NCI-H82 (cell line): Measurements from ENCODE around the gene SRPK2.

Experiments
- DNase-seq: peaks from one replicate; lab custom pipeline; 2025; lab: John Stamatoyannopoulos, UW

SRPK2 gene

DNA sequence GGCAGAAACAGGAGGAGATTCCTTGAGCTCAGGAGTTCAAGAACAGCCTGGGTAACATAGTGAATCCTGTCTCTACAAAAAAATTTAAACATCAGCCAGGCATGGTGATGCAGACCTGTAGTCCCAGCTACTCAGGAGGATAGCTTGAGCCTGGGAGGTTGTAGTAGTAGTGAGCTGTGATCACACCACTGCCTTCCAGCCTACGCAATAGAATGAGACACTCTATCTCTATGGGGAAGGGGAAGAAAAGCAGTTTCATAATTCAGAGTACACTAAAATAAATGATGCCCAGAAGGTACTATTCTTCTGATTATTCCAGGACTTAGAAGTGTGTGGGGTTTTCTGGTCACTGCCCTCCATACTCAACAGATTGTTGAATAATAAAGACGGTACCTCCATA lies 197.4 kb downstream of the SRPK2 start:
- DNase-seq, result no peak

DNA sequence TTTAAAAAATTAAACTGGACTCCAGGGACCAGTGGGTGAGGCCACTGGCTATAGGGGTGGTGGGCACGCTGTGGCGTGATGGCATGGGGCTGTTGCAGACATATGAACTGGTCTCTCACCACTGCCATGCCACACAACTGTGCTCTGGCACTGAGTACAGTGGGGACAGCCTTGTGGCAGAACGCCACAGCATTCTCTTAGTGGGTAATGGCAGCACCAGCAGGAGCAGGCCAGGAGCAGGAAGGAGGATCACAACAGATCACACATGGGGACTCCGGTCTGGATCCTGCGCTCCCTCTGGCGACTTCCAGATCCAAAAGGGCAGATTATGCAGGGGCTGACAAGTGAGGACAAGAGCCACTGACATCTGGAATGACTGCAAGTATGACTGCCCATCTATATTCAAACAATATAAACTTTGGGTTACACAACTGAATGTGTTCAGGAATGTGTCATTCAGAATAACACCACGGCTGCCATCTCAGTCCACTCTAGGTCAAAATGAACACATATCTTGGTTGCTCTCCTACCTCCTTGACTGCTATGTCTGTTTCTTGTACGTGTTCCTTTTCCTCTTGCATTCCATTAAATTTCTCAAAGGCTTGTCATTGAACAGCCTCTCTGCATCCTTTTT lies 198.7 kb downstream of the SRPK2 start:
- DNase-seq, result no peak

DNA sequence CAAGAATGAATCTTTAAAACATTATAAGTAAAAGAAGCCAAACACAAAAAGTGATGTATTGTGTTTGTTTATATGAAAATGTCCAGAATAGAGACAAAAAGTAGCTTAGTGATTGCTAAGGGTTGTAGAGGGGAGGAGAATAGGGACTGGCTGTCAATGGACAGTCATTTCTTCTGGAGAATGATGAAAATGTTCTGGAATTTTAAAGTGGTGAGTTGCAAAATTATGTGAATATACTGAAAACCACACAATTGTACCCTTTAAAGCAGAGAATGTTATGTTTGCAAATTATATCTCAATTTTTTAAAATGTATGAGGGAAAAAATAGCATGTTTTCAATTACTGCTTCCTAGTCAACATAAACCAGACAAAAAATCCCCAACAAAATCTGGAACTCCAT lies 200.5 kb downstream of the SRPK2 start:
- DNase-seq, result no peak

DNA sequence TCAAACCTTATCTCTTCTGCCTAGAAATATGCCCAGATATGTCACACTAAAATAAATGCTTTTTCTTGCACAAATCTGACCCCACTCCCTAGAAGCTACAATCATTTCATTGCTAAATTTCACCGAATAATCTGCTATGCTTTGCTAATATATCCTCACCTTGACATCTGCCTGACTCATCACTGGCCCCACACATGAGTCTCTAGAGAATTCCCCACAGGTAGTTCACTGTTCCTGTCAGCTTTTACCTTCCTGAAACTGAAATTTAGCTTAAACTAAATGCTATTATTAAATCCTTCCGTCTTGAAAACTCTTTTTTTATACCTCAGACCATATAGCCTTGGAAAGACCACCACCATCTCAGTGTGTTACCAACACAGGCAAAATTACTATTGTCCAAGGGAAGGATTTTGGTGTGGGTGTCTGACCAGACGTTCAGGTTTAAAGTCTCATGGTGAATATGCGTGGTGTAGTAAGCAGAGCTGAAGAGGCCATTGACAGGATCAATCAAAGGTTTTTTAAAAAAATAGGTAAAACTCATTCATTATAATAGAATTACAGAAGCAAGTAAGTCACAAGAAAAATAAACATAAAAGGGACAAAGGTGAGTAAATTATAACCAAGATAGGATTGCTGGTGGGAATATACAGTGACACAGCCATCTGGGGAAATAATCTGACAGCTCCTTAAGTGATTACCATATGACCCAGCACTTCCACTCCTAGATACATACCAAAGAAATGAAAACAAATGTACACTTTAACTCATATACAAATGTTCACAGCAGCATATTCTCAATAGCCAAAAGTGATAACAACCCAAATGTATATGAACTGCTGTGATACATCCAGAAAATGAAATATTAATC lies 201.2 kb downstream of the SRPK2 start:
- peak; percentile 27 for DNase-seq

DNA sequence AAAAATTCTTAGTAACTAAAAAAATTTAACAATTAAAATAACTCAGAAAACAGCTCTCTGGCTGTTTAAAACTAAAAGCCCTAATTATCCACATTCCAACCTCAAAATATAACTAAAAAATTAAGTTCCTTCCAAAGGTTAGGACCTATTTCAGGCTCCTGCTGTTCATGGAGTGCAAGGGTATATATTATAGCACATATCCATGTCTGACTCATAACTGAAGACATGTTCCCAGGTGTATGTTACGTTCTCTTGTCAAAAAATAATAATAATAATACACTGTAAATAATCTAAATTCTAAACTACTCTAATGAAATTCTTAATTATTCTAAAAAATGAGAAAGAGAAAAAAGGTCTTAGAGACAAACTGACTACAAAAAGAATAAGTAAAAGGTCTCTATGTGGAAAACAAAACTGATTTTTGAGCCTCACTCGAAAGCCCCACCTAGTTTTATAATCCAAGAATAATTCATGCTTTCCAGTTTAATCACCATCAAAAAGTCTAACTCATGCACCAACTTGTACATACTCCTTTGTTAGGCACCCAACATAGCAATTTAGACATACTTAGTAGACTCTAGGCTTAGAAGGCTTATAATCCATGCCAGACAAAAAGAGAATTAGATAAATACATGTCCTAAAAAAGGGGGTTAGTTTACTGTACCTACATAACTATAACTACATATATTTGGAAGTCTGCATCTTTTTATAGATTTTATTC lies 203.3 kb downstream of the SRPK2 start:
- no peak for DNase-seq

DNA sequence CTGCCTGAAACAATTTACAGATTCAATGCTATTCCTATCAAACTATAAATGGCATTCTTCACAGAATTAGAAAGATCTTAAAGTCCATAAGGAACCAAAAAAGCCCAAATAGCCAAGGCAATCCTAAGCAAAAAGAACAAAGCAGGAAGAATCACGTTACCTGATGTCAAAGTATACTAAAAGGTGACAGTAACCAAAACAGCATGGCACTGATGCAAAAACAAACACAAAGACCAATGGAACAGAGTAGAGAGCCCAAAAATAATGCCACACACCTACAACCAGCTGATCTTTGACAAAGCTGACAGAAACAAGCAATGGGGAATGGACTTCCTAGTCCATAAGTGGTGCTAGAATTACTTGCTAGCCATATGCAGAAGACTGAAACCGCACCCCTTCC lies 208.7 kb downstream of the SRPK2 start:
- DNase-seq, result no peak

DNA sequence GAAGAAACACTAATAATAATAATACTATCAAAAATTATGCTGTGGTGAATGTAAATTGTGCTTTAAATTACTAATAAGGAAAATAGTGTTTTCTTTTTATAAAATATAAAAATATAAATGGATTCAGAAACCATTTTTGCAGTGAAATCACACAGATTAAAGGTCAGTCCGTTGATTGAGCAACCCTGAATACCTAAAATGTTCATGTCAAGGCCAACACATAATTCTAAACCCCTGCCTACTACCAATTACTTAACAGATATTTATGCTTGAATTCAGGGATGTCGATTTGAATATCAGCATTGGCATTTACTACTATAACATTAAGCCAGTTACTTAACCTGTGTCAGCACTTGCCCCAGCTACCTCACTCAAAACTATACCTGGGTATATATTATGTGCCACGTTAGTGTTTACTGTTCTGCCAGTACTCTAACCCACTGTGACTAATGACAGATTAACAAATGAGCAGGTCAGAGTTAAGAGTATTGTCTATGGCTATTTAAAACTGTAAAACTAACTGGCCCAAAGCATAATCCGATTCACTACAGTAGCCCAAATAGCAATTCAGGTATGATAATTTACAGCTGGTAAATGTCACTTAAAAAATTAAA lies 209.7 kb downstream of the SRPK2 start:
- peak; percentile 50 for DNase-seq

DNA sequence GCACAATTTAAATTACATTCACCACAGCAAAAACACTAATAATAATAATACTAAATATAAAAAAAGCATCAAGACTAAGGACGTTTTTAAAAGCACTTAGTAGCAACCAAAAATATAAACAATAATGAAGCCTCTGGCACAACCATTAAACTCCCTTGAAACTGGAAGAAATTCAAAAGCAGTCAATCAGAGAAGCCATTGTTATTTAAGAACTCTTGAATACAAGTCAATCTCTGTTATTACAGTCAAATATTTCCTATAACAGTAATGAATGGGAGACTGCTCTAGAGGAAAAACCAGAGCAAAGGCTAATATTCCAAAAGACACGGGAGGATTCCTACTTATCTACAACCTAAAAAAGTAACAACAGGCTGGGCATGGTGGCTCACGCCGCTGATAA lies 210.5 kb downstream of the SRPK2 start:
- no peak for DNase-seq

DNA sequence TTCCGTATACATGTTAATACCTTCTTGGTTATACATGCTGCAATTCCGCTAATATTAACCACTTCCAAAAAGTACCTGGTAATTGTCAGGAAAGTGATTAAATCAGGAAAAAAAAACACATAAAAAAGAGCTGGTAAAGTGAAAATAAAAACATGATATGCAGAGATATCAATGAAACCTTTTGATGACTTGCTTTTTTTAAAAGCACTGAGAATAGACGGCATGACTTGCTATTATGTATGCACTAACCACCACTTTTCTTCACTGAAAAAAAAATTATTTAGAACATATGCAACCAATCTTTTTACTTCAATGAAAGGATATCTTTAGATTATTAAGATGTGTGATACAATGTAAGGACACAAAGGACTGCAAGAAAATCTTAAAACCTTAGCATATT lies 211.7 kb downstream of the SRPK2 start:
- no peak for DNase-seq

DNA sequence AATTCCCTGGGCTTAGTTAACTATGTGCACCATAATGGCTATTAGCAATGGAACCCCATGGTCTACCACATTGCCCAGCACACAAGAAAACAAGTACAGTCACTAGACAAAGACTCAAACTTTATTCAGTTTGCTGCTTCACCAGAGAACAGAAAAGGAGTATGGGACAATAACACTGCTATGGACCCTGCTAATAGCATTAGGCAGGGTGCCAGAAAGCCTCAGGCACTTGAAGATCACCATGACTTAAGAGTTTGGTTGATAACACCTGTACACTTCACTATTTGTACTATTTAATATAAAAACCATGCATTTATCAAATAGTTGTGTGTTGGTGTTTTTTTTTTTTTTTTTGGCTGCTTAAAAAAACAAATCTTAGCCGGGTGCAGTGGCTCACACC lies 215.1 kb downstream of the SRPK2 start:
- DNase-seq, result peak; percentile 78

DNA sequence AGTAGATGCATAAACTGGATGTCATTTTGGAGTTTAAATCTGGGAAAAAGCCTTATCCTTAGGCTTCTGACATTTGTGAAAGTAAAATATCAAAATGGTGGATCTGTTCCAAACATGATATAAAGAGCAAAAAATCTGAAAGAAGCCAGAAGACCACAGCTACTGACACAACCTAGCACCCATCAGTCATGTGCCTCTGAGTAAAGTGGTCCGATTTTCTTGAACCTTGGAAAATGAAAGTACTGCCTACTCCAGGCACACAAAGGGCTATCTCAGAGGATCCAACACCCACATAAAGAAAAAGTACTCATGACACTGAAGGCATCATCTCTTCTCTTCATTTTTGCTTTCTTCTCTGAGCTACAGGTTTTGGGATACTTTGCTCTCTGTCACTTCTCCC lies 224.0 kb downstream of the SRPK2 start:
- DNase-seq, result no peak

DNA sequence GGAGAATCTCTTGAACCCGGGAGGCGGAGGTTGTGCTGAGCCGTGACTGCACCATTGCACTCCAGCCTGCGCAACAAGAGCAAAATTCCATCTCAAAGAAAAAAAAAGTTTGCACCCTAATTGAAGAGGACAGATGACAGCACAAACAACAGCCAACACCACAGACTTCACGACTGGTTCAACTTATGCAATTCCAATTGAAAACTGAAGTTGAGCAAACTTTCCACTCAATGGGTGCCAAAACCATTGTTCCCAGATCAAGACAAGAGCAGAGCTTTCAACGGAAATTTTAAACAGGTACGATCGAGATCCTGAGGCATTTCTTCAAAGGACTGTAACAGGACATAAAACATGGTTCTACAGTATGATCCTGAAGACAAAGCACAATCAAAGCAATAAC lies 225.0 kb downstream of the SRPK2 start:
- no peak for DNase-seq

DNA sequence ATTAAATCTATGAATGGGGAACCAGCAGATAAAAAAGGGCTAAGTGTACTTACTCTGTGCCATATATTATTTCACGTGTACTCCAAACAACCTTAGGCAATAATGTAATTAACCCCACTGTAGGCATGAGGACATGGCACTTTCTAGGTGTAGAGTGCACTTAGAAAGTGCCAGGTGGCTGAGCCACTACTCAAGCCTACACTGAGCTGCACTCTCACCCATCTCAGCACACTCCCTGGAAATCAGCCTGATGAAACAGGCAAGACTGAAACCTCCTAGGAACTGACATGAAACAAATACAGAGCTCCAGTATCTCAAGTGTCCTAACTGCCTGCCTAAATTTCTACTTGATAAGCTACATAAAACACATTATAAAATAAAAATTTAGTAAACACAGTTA lies 227.4 kb downstream of the SRPK2 start:
- DNase-seq, result no peak

DNA sequence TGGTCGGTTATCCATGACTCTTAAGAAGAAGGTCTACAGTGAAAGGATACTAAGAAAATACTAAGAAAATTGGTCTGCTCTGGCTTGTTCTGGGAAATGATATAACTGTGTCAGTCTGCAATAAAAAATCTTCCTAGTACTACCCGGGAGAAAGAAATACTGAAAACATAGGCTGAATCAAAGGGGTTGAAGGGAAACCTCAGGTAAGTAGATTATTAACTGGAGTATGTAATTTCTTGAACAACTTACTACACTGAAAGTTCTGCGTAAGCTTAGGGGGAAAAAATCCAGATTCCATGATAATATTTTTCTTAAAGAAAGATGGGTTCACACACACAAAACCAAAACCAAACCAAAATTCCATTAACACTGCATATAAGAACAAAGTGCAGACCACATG lies 231.4 kb downstream of the SRPK2 start:
- DNase-seq, result no peak

DNA sequence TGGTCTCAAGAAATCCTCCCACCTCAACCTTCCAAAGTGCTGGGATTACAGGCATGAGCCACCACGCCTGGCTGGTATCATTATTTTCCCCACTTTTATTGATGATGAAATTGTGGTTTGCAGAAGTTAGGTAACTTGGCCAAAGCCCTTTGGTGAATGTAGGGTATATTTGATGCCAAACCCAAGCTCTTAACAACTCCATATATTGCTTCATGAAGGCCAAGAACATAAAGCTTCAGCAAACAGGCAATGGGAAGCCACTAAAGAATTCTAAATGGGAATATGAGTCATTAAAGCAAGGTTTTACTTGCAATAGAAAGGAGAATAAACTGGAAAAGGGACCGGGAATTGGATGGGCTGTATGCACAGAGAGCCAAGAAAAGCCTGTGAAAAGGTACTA lies 232.0 kb downstream of the SRPK2 start:
- no peak for DNase-seq

DNA sequence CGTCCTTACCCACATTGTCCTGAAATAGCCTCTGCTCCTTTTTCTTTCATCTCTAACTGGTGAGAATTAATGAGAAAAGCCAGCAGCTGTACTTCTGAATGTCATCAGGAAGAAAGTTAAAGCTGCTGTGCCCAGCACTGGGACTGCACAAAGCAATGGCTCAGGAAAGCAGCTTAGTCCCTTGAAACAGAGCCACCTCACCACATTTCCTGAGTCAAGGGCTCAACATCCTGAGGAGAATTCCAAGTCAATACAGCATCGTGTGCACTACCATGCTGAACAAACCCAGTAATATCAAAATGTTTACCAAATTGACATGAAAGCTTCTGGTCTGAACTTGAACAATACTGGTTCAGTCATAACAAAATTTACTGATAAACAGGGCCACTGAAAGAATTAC lies 234.6 kb downstream of the SRPK2 start:
- no peak for DNase-seq

DNA sequence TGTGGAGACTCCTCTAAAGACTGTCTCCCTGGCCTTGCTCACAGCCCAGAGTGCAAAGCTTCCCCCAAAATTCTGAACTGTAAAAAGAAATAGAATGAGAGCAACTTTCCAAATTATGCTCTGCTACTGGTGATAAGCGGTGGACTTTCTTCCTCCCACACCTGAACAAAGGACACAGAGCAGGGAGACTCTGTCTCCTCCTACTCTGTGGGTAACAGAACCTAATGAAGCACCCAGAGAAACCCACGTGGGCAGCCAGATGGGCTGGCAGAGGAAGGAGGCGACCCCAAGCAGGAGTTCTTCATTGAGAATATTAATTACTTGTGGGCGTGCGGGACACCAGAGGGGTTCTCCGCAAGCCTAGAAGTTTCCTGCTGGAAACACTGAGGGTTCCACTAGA lies 235.2 kb downstream of the SRPK2 start:
- no peak for DNase-seq

DNA sequence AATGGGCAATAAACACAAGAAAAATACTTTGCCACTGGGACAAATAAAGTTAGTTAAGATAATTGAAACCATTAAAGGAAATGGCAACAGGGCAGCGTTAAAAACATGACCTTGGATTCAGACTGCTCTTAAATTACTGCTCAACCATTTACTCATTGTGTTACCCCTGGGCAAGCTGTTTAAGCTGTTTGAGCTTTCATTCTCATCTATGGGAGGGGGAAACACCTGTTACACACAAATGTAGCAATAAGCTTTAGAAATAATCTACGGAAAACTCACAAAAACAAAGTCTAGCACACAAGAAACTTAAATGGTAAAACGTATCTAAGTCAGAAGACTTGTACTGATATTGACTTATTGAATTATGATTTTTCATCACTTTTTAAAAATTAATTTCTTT lies 237.6 kb downstream of the SRPK2 start:
- no peak for DNase-seq

DNA sequence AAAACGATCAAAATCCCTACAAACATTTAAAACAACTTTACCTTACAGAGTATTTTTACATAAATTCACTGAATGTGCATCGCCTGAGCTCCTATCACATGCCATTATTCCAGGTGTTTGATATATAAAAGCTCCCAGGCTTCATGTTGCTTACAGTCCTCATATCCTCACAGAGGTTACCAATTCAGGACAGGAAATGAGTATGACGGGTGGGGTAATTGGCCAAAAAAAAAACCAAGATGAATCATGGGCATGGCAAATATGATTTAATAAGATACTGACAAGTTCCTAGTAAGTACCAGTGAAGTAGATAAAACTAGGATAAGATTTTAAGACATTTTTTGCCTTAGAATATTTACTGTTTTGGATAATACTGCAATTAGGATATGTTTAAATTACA lies 238.9 kb downstream of the SRPK2 start:
- DNase-seq, result no peak

DNA sequence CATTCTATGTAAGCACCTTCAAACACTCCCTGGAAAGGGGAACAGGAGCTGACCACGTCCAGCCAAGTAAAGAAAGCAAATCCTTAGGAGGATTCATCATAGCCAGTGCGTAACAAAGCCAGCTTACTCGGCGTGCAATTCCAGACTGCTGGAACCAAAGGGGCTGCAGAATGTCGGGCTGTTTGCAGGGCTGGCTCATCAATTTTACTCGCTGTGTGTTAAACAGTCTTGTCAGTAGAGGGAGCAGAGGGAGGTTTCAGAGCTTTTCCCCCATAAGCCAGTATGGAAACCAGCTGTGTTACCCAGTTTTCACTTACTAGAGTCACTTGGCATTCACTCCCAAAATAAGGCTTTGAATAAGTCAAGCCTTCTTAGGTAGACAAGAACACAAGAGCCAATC lies 247.7 kb downstream of the SRPK2 start:
- DNase-seq, result peak; percentile 50

DNA sequence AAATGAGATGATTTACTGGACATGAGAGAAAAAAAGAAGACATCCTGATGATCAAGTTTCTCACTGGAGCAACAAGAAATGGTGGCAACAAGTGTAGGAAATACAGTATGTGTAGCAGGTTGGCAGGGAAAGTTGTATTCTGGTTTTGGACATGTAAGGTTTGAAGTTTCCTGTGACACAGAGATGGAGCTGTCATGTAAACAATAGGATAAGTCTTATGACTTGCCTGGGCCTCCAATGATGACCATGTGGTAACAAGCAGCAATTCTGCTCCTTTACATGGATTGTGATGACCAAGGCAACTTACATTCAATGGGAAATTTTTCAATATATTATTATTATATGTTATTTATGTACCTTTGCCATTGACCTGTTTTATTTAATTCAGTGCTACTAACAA lies 249.3 kb downstream of the SRPK2 start:
- no peak for DNase-seq

DNA sequence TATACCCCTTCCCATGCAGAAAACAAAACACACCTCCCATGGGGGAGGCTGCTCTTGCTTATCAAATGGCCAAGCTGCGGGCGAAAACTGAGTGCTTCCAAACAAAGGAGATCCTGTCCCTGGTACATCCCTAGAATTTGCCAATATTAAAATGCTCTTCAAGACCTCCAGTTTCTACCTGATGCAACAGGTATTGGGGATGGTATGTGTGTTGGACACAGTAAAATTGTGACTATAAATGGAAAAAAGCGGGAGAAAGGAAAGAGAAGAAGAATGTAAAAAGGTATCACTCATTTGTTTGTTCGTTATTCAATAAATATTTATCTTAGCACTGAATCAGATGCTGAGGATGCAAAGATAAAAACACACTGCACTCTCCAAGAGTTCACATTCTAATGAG lies 250.8 kb downstream of the SRPK2 start:
- no peak for DNase-seq

DNA sequence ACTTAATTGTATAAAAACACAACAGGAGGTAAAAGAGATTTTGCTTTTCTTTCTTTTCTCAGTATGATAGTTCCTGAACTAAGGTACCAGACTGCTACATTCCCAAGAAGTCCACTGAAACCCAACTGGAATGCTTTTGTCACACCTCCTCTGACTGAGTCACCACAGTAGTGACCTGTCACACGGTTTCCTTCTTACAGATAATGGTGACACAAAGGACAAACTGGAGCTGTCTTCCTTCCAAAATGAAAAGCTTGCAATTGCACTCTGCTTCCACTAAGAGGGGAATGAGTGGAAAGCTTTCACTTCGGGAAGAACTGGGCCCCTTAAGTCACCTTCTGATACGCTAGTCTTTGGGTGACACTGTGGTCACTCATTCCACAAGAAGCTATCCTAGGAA lies 252.5 kb downstream of the SRPK2 start:
- DNase-seq, result peak; percentile 15
